OCI-LY3 (cell line): ENCODE data around the gene CRYBG1.

Source experiments
- H2AFZ ChIP-seq: fragments of 200-600, 300-600 bp; shearing (Covaris generic); 2 replicates; pipeline ENCODE4 v1.6.0; 2014; ENCODE audit warnings: antibody characterized with exemption, low read depth, low read length
- H3K27ac ChIP-seq: fragments of 200-600, 300-600 bp; sonication (generic); 2 replicates; pipeline ENCODE4 v1.5.1; 2014; ENCODE audit warnings: mild to moderate bottlenecking, low read length, moderate library complexity, mixed read lengths
- H3K27me3 ChIP-seq: fragments of 200-600, 300-600 bp; sonication (generic); 2 replicates; pipeline ENCODE4 v1.6.1; 2014; ENCODE audit warnings: low read depth, low read length, mixed read lengths
- H3K36me3 ChIP-seq: fragments of 200-600, 300-600 bp; sonication (generic); replicated peaks from 2 replicates; pipeline ENCODE3; 2014; ENCODE audit warnings: low read depth, low read length, mixed read lengths
- H3K4me1 ChIP-seq: fragments of 300-600, 200-600 bp; sonication (generic); 2 replicates; pipeline ENCODE4 v1.6.1; 2014; ENCODE audit warnings: low read length, mixed read lengths
- H3K4me2 ChIP-seq: fragments of 200-600, 300-600 bp; sonication (generic); 2 replicates; pipeline ENCODE4 v1.6.1; 2014; ENCODE audit warnings: low read length, mixed read lengths
- H3K4me3 ChIP-seq: fragments of 300-600, 200-600 bp; sonication (generic); 2 replicates; pipeline ENCODE4 v1.5.1; 2014; ENCODE audit warnings: antibody characterized with exemption, mild to moderate bottlenecking, low read length, moderate library complexity
- H3K79me2 ChIP-seq: fragments of 300-600, 200-600 bp; shearing (Covaris generic); 2 replicates; pipeline ENCODE4 v1.6.1; 2014; ENCODE audit warnings: mild to moderate bottlenecking, low read length, mixed read lengths
- H3K9ac ChIP-seq: fragments of 300-600, 200-600 bp; shearing (Covaris generic); 2 replicates; pipeline ENCODE4 v1.6.0; 2014; ENCODE audit warnings: mild to moderate bottlenecking, low read length, moderate library complexity
- H3K9me3 ChIP-seq: fragments of 200-600, 300-600 bp; shearing (Covaris generic); 2 replicates; pipeline ENCODE4 v1.6.1; 2014; ENCODE audit warnings: low read length, mixed read lengths; ENCODE audit not compliant: insufficient read depth
- H4K20me1 ChIP-seq: fragments of 200-600, 300-600 bp; sonication (generic); 2 replicates; pipeline ENCODE4 v1.6.1; 2016; ENCODE audit warnings: low read length, mixed read lengths; ENCODE audit not compliant: insufficient read depth
- CTCF ChIP-seq: fragments of 200-600, 300-600 bp; sonication (generic); IDR thresholded peaks from 2 replicates; pipeline ENCODE4 v1.5.1; 2014; ENCODE audit warnings: antibody characterized with exemption, low read length, low read depth
- EZH2phosphoT487 ChIP-seq: fragments of 200-600 bp; shearing (Covaris generic); IDR thresholded peaks from 2 replicates; pipeline ENCODE4 v1.6.1; 2018; ENCODE audit warnings: antibody characterized with exemption, mixed run types, low read depth

Gene CRYBG1

GRCh38 chr6:106413722-106414121 lies 53.2 kb downstream of the CRYBG1 start:
- Histone ChIP-seq H3K4me1 (peaks cover 10% of the 10 kb centered on the region), H3K79me2 (no peaks in the 10 kb centered on the region), H3K4me3 (no peak overlapping the region), H3K9ac (no peak overlapping the region), H3K4me2 (no peak overlapping the region), H3K36me3 (no peaks in the 10 kb centered on the region), H3K27me3 (peaks cover 5% of the 10 kb centered on the region; the same call in 1 of the 2 replicates), H4K20me1 (no peaks in the 10 kb centered on the region), H3K9me3 (no peaks in the 10 kb centered on the region), H3K27ac (no peak overlapping the region), H2AFZ (no peak overlapping the region)
- TF ChIP-seq CTCF (no peak), EZH2phosphoT487 (no peak)

GRCh38 chr6:106415921-106416320 lies 55.4 kb downstream of the CRYBG1 start:
- Histone ChIP-seq H3K4me2 (peak overlapping the region; percentile 50), H2AFZ (no peak overlapping the region), H3K36me3 (no peaks in the 10 kb centered on the region), H3K9me3 (no peaks in the 10 kb centered on the region), H3K27ac (no peak overlapping the region), H3K4me1 (peaks cover 10% of the 10 kb centered on the region), H3K4me3 (no peak overlapping the region), H4K20me1 (no peaks in the 10 kb centered on the region), H3K27me3 (peaks cover 5% of the 10 kb centered on the region; the same call in 1 of the 2 replicates), H3K79me2 (no peaks in the 10 kb centered on the region), H3K9ac (no peak overlapping the region)
- no peak for TF ChIP-seq CTCF
- TF ChIP-seq EZH2phosphoT487, result no peak

- no peak overlapping the region for H3K4me3 ChIP-seq
- H3K9me3 ChIP-seq, result no peaks in the 10 kb centered on the region
- no peak overlapping the region for H3K27ac ChIP-seq
- H3K4me1 ChIP-seq, result peaks cover 10% of the 10 kb centered on the region
- H3K36me3 ChIP-seq, result no peaks in the 10 kb centered on the region
- H3K27me3 ChIP-seq, result peaks cover 5% of the 10 kb centered on the region; the same call in 1 of the 2 replicates
- H3K9ac ChIP-seq, result no peak overlapping the region
- no peak overlapping the region for H3K4me2 ChIP-seq
- no peaks in the 10 kb centered on the region for H4K20me1 ChIP-seq
- TF ChIP-seq EZH2phosphoT487 (no peak), CTCF (no peak)
- no peak overlapping the region for H2AFZ ChIP-seq
- H3K79me2 ChIP-seq, result no peaks in the 10 kb centered on the region
Measured at GRCh38 chr6:106417572-106418147, 57.1 kb downstream of the CRYBG1 start.

GRCh38 chr6:106419900-106420613 lies 59.5 kb downstream of the CRYBG1 start:
- H3K36me3 ChIP-seq, result no peaks in the 10 kb centered on the region
- H2AFZ ChIP-seq, result no peak overlapping the region
- H3K4me3 ChIP-seq, result no peak overlapping the region
- H3K27ac ChIP-seq, result no peak overlapping the region
- no peak overlapping the region for H3K9ac ChIP-seq
- H4K20me1 ChIP-seq, result no peaks in the 10 kb centered on the region
- H3K4me1 ChIP-seq, result peaks cover 10% of the 10 kb centered on the region
- H3K79me2 ChIP-seq, result no peaks in the 10 kb centered on the region
- H3K27me3 ChIP-seq, result no peaks in the 10 kb centered on the region
- no peak overlapping the region for H3K4me2 ChIP-seq
- H3K9me3 ChIP-seq, result no peaks in the 10 kb centered on the region
- TF ChIP-seq CTCF, result no peak
- no peak for TF ChIP-seq EZH2phosphoT487
